Measurements from ENCODE around the gene CCR5. TPM values are rescaled to one million over a fixed set of nuclear protein-coding genes. Genes with fewer than 3 reads are reported as not detected.

CCR5 gene
- total RNA-seq, 3 donors from 2014 or later (not counting 1 experiment from before 2014, with no cell fraction given): 0.59 to 7.6 (median 1.0) TPM

GRCh38 chr3:46349484-46350261 lies 21.1 kb upstream of the CCR5 start:
- Mint-ChIP-seq H3K36me3 (no peaks in the 10 kb centered on the region), H3K27me3 (ENCODE audit: low read depth in 2 of 2) (no peaks in the 10 kb centered on the region), H3K27ac (peak overlapping the region; percentile 85 to 86), H3K4me1 (peaks cover 70 to 71% of the 10 kb centered on the region in 2 donors), H3K4me3 (peak overlapping the region; percentile 73), H3K9me3 (no peaks in the 10 kb centered on the region)
- TF ChIP-seq, protein P1, sequence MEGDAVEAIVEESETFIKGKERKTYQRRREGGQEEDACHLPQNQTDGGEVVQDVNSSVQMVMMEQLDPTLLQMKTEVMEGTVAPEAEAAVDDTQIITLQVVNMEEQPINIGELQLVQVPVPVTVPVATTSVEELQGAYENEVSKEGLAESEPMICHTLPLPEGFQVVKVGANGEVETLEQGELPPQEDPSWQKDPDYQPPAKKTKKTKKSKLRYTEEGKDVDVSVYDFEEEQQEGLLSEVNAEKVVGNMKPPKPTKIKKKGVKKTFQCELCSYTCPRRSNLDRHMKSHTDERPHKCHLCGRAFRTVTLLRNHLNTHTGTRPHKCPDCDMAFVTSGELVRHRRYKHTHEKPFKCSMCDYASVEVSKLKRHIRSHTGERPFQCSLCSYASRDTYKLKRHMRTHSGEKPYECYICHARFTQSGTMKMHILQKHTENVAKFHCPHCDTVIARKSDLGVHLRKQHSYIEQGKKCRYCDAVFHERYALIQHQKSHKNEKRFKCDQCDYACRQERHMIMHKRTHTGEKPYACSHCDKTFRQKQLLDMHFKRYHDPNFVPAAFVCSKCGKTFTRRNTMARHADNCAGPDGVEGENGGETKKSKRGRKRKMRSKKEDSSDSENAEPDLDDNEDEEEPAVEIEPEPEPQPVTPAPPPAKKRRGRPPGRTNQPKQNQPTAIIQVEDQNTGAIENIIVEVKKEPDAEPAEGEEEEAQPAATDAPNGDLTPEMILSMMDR (IDR thresholded peaks at IDR 0.05): no peak
- H3K4me3 ChIP-seq (ENCODE audit: low read length): no peak overlapping the region
- peak in 1 of 2 donors; percentile 63 for DNase-seq
- intact Hi-C loops (cut with micrococcal nuclease): loop anchor here (5.0 kb wide), 2 partner anchors 37 to 67 kb away; no protein-coding TSS in a partner anchor
- no peaks in the 10 kb centered on the region for H3K36me3 ChIP-seq (ENCODE audit: control insufficient read depth, insufficient read depth, low read length)
- no peaks in the 10 kb centered on the region for H3K27me3 ChIP-seq (ENCODE audit: control insufficient read depth, insufficient read depth, low read length)
- ATAC-seq: peak; percentile 59 to 72 (median 64)
- H3K9me3 ChIP-seq (ENCODE audit: control insufficient read depth, insufficient read depth, low read length): peaks cover 2% of the 10 kb centered on the region
- 0% methylated on average over 2 of the region's 2 CpGs for WGBS (ENCODE audit: insufficient coverage)
- peaks cover 45% of the 10 kb centered on the region for H3K4me1 ChIP-seq (ENCODE audit: control insufficient read depth, insufficient read depth, low read length)
- peak overlapping the region; percentile 79 for H3K27ac ChIP-seq (ENCODE audit: low read length)

- peaks cover 76 to 77% of the 10 kb centered on the region in 2 donors for H3K4me1 Mint-ChIP-seq
- 5% methylated on average over 1 of the region's 1 CpG for WGBS (ENCODE audit: insufficient coverage)
- no peak for DNase-seq
- peaks cover 2% of the 10 kb centered on the region for H3K9me3 ChIP-seq (ENCODE audit: control insufficient read depth, insufficient read depth, low read length)
- H3K4me3 ChIP-seq (ENCODE audit: low read length): no peak overlapping the region
- H3K4me3 Mint-ChIP-seq: peak overlapping the region; percentile 73
- H3K4me1 ChIP-seq (ENCODE audit: control insufficient read depth, insufficient read depth, low read length): peaks cover 45% of the 10 kb centered on the region
- ATAC-seq: peak; percentile 10 to 28 (median 19)
- H3K9me3 Mint-ChIP-seq: no peaks in the 10 kb centered on the region
- no peaks in the 10 kb centered on the region for H3K27me3 ChIP-seq (ENCODE audit: control insufficient read depth, insufficient read depth, low read length)
- no peaks in the 10 kb centered on the region for H3K27me3 Mint-ChIP-seq (ENCODE audit: low read depth in 2 of 2)
- intact Hi-C loops (cut with micrococcal nuclease): loop anchor here (5.0 kb wide), 2 partner anchors 38 to 68 kb away; no protein-coding TSS in a partner anchor
- TF ChIP-seq, protein P1 (IDR thresholded peaks at IDR 0.05): no peak
- H3K27ac Mint-ChIP-seq: peak overlapping the region; percentile 85 to 86
- H3K36me3 Mint-ChIP-seq: no peaks in the 10 kb centered on the region
- H3K36me3 ChIP-seq (ENCODE audit: control insufficient read depth, insufficient read depth, low read length): no peaks in the 10 kb centered on the region
- H3K27ac ChIP-seq (ENCODE audit: low read length): peak overlapping the region; percentile 79
Observed at GRCh38 chr3:46350262-46350565, 20.5 kb upstream of the CCR5 start.

- DNase-seq: no peak
- Histone ChIP-seq H3K36me3 (ENCODE audit: control insufficient read depth, insufficient read depth, low read length) (no peaks in the 10 kb centered on the region), H3K9me3 (ENCODE audit: control insufficient read depth, insufficient read depth, low read length) (peaks cover 2% of the 10 kb centered on the region), H3K4me1 (ENCODE audit: control insufficient read depth, insufficient read depth, low read length) (peaks cover 45% of the 10 kb centered on the region), H3K4me3 (ENCODE audit: low read length) (no peak overlapping the region), H3K27me3 (ENCODE audit: control insufficient read depth, insufficient read depth, low read length) (no peaks in the 10 kb centered on the region), H3K27ac (ENCODE audit: low read length) (no peak overlapping the region)
- H3K27ac Mint-ChIP-seq: peak overlapping the region in 1 of 2 donors; percentile 63
- over 99% methylated on average over 3 of the region's 3 CpGs for WGBS (ENCODE audit: insufficient coverage)
- H3K9me3 Mint-ChIP-seq: no peaks in the 10 kb centered on the region
- H3K27me3 Mint-ChIP-seq (ENCODE audit: low read depth in 2 of 2): no peaks in the 10 kb centered on the region
- TF ChIP-seq, protein P1 (IDR thresholded peaks at IDR 0.05): no peak
- intact Hi-C loops (cut with micrococcal nuclease): loop anchor here (5.0 kb wide), 2 partner anchors 39 to 69 kb away; no protein-coding TSS in a partner anchor
- no peak overlapping the region for H3K4me3 Mint-ChIP-seq
- peaks cover 79% of the 10 kb centered on the region in 2 donors for H3K4me1 Mint-ChIP-seq
- H3K36me3 Mint-ChIP-seq: no peaks in the 10 kb centered on the region
- ATAC-seq: no peak
Observed at GRCh38 chr3:46351646-46352045, 19.1 kb upstream of the CCR5 start.
